PFSK-1 (cell line): ENCODE data around the gene LAMTOR4.

Experiments
- TAF1 ChIP-seq: IDR thresholded peaks from 2 replicates; pipeline ENCODE4 v1.6.1; 2012; ENCODE audit warnings: low read length, control low read depth, borderline replicate concordance; ENCODE audit not compliant: insufficient read depth
- TF ChIP-seq, protein P1 (sequence below), 2 experiments: IDR thresholded peaks; 2 replicates each; pipeline versions ENCODE4 v1.6.1 to v1.8.0; 2011 to 2012; ENCODE audit warnings: low read depth in 2 of 2, low read length in 2 of 2, control low read depth in 1 of 2, inconsistent platforms in 1 of 2, mild to moderate bottlenecking in 1 of 2, moderate library complexity in 1 of 2; ENCODE audit not compliant: insufficient read depth in 1 of 2

DNA sequence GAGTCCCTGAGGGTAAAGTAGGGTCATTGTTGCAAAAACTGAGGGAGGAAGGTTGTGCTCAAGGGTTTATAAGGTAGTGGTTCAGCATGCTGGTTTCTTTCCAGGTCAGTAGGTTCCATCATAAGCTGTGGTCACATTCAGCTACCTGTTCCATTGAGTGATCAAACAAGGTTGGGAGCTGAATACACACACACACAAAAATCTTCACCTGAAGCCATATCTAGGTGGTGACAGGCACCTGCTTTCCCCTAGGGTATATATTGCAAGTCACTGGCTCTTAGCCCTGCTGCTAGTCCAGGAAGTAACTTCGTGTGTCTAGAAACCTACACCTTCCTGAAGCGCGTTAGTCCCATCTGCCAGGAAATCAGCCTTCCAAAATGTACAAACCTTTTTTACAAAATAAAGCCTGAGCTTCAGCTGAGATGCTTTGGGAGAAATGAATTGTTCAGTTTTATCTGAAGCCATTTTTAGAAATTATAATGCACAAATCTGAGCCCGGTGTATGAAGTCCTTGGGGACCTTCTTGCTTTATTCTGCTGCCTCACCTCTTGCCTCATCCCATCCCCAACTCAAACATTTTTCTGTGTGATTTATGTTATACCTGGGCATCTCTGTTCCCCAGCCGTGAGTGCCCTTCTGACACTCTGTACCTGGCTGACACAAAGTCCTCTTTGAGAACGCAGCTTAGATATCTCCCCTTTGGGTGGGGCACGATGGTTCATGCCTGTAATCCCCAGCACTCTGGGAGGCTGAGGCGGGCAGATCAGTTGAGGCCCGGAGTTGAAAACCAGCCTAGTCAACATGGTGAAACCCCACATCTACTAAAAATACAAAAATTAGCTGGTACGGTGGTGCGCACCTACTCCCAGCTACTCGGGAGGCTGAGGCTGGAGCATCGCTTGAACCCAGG is 10.6 kb upstream of the LAMTOR4 start:
- TF ChIP-seq, protein P1, sequence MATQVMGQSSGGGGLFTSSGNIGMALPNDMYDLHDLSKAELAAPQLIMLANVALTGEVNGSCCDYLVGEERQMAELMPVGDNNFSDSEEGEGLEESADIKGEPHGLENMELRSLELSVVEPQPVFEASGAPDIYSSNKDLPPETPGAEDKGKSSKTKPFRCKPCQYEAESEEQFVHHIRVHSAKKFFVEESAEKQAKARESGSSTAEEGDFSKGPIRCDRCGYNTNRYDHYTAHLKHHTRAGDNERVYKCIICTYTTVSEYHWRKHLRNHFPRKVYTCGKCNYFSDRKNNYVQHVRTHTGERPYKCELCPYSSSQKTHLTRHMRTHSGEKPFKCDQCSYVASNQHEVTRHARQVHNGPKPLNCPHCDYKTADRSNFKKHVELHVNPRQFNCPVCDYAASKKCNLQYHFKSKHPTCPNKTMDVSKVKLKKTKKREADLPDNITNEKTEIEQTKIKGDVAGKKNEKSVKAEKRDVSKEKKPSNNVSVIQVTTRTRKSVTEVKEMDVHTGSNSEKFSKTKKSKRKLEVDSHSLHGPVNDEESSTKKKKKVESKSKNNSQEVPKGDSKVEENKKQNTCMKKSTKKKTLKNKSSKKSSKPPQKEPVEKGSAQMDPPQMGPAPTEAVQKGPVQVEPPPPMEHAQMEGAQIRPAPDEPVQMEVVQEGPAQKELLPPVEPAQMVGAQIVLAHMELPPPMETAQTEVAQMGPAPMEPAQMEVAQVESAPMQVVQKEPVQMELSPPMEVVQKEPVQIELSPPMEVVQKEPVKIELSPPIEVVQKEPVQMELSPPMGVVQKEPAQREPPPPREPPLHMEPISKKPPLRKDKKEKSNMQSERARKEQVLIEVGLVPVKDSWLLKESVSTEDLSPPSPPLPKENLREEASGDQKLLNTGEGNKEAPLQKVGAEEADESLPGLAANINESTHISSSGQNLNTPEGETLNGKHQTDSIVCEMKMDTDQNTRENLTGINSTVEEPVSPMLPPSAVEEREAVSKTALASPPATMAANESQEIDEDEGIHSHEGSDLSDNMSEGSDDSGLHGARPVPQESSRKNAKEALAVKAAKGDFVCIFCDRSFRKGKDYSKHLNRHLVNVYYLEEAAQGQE (IDR thresholded peaks at IDR 0.05; ENCODE audit: insufficient read depth in 1 of 2, low read depth in 2 of 2, low read length in 2 of 2), result no peak
- no peak for TF ChIP-seq TAF1
